HepG2 (cell line): Measurements from ENCODE around the gene NAPEPLD. TPM values are rescaled to one million over a fixed set of nuclear protein-coding genes. Genes with fewer than 3 reads are reported as not detected.

Experiments used
- ADNP ChIP-seq: sonication (generic); formaldehyde crosslinking; IDR thresholded peaks from 2 replicates; pipeline ENCODE4 v1.4.0; 2020; ENCODE audit warnings: missing genetic modification reagents
- CBX1 ChIP-seq: IDR thresholded peaks from one replicate; pipeline ENCODE4 v1.6.1; 2016; ENCODE audit warnings: antibody characterized with exemption, low read depth
- CBX2 ChIP-seq, 2 experiments: fragments of 200-600 bp in 1 of 2; sonication (generic); formaldehyde crosslinking in 1 of 2; IDR thresholded peaks; 2 replicates each; pipeline versions ENCODE4 v1.7.0 to v1.8.1; 2018 to 2022; ENCODE audit warnings: low read depth in 2 of 2, low read length in 1 of 2, mild to moderate bottlenecking in 1 of 2, missing genetic modification reagents in 1 of 2
- DNMT3B ChIP-seq: conservative IDR thresholded peaks from 2 replicates; pipeline ENCODE4 v1.6.1; 2016; ENCODE audit warnings: missing biosample characterization, control low read depth
- FOXJ3 ChIP-seq: sonication (generic); formaldehyde crosslinking; IDR thresholded peaks from 2 replicates; pipeline ENCODE4 v1.4.0; 2020; ENCODE audit warnings: missing genetic modification reagents, mild to moderate bottlenecking, borderline replicate concordance
- HNRNPH1 ChIP-seq: fragments of 200-400 bp; formaldehyde crosslinking; optimal IDR thresholded peaks from 2 replicates; pipeline ENCODE3; 2017; ENCODE audit warnings: mild to moderate bottlenecking, low read depth, low read length
- HNRNPK ChIP-seq: fragments of 200-400 bp; formaldehyde crosslinking; IDR thresholded peaks from 2 replicates; pipeline ENCODE4 v1.6.1; 2018; ENCODE audit warnings: low read length, low read depth, moderate library complexity, mild to moderate bottlenecking; ENCODE audit not compliant: poor library complexity, severe bottlenecking
- MEIS2 ChIP-seq: sonication (generic); formaldehyde crosslinking; IDR thresholded peaks from 2 replicates; pipeline ENCODE4 v1.9.0; 2021; ENCODE audit warnings: mild to moderate bottlenecking, missing genetic modification reagents
- PHF5A ChIP-seq: IDR thresholded peaks from one replicate; pipeline ENCODE4 v1.6.1; 2018; ENCODE audit warnings: low read depth, missing genetic modification reagents; ENCODE audit not compliant: unreplicated experiment
- RELA ChIP-seq: sonication (generic); formaldehyde crosslinking; IDR thresholded peaks from 2 replicates; pipeline ENCODE4 v1.4.0; 2020; ENCODE audit warnings: missing genetic modification reagents
- SAFB2 ChIP-seq: sonication (generic); formaldehyde crosslinking; IDR thresholded peaks from 2 replicates; pipeline ENCODE4 v1.5.1; 2020; ENCODE audit warnings: missing genetic modification reagents, low read depth, mild to moderate bottlenecking, borderline replicate concordance
- SCMH1 ChIP-seq: sonication (generic); formaldehyde crosslinking; IDR thresholded peaks from 2 replicates; pipeline ENCODE4 v1.9.0; 2021; ENCODE audit warnings: missing genetic modification reagents, mild to moderate bottlenecking, borderline replicate concordance
- ZFP37 ChIP-seq: sonication (generic); formaldehyde crosslinking; IDR thresholded peaks from 2 replicates; pipeline ENCODE4 v1.4.0; 2020; ENCODE audit warnings: missing genetic modification reagents, borderline replicate concordance
- ZNF230 ChIP-seq: sonication (generic); formaldehyde crosslinking; IDR thresholded peaks from 2 replicates; pipeline ENCODE4 v1.4.0; 2020; ENCODE audit warnings: mild to moderate bottlenecking, missing genetic modification reagents
- ZNF260 ChIP-seq: sonication (generic); formaldehyde crosslinking; IDR thresholded peaks from 2 replicates; pipeline ENCODE4 v1.4.0; 2020; ENCODE audit warnings: missing genetic modification reagents, low read depth, mild to moderate bottlenecking, borderline replicate concordance
- ZNF274 ChIP-seq: sonication (generic); formaldehyde crosslinking; IDR thresholded peaks from 2 replicates; pipeline ENCODE4 v1.5.1; 2020; ENCODE audit warnings: mild to moderate bottlenecking, missing genetic modification reagents
- ZNF337 ChIP-seq: sonication (generic); formaldehyde crosslinking; IDR thresholded peaks from 2 replicates; pipeline ENCODE4 v1.5.1; 2020; ENCODE audit warnings: missing genetic modification reagents, low read depth, mild to moderate bottlenecking, borderline replicate concordance
- ZNF451 ChIP-seq: sonication (generic); formaldehyde crosslinking; IDR thresholded peaks from 2 replicates; pipeline ENCODE4 v1.5.0; 2020; ENCODE audit warnings: mild to moderate bottlenecking, missing genetic modification reagents
- ZNF496 ChIP-seq: sonication (generic); formaldehyde crosslinking; IDR thresholded peaks from 2 replicates; pipeline ENCODE4 v1.8.1; 2023; ENCODE audit warnings: mild to moderate bottlenecking, moderate library complexity, missing genetic modification reagents; ENCODE audit not compliant: insufficient replicate concordance
- polyA plus RNA-seq, 8 experiments: library from polyadenylated mRNA; depleted of rRNA in 3 of 8; stranded (reverse) in 7 of 8; unstranded in 1 of 8; fragments of >200 nt; fragmentation: Illumina TruSeq in 4 of 8; extraction: Trizol in 4 of 8; gene quantifications; 2 replicates each; pipeline versions ENCODE4 v1.2.1 to v1.2.3, GENCODE V29; 2011 to 2016; ENCODE audit warnings: low read depth in 4 of 8, missing spikeins in 1 of 8, mixed read lengths in 1 of 8; ENCODE audit not compliant: insufficient read depth in 1 of 8
- total RNA-seq, 5 experiments: library from RNA; depleted of rRNA; stranded (reverse); fragments of >200 nt; fragmentation: Illumina TruSeq; extraction: Trizol; gene quantifications; 2 replicates each; pipeline ENCODE4 v1.2.3, GENCODE V29; 2016; ENCODE audit warnings: low read depth in 1 of 5
- TF ChIP-seq, protein P1 (sequence below): sonication (generic); formaldehyde crosslinking; IDR thresholded peaks from 2 replicates; pipeline ENCODE4 v1.9.0; 2021; ENCODE audit warnings: missing genetic modification reagents, borderline replicate concordance
- TF ChIP-seq, protein P2 (sequence below): sonication (generic); formaldehyde crosslinking; IDR thresholded peaks from 2 replicates; pipeline ENCODE4 v1.5.1; 2020; ENCODE audit warnings: missing genetic modification reagents, mild to moderate bottlenecking, borderline replicate concordance
- TF ChIP-seq, protein P3 (sequence below): sonication (generic); formaldehyde crosslinking; IDR thresholded peaks from 2 replicates; pipeline ENCODE4 v1.4.0; 2020; ENCODE audit warnings: missing genetic modification reagents
- TF ChIP-seq, protein P4 (sequence below): sonication (generic); formaldehyde crosslinking; IDR thresholded peaks from 2 replicates; pipeline ENCODE4 v1.8.1; 2023; ENCODE audit warnings: mild to moderate bottlenecking, moderate library complexity, missing genetic modification reagents

The NAPEPLD gene
- total and polyA plus RNA-seq, 2 of the 13 experiments (the other 11 are each of a cell fraction or from before 2014, with no cell fraction given): 3.4 to 5.6 TPM

DNA sequence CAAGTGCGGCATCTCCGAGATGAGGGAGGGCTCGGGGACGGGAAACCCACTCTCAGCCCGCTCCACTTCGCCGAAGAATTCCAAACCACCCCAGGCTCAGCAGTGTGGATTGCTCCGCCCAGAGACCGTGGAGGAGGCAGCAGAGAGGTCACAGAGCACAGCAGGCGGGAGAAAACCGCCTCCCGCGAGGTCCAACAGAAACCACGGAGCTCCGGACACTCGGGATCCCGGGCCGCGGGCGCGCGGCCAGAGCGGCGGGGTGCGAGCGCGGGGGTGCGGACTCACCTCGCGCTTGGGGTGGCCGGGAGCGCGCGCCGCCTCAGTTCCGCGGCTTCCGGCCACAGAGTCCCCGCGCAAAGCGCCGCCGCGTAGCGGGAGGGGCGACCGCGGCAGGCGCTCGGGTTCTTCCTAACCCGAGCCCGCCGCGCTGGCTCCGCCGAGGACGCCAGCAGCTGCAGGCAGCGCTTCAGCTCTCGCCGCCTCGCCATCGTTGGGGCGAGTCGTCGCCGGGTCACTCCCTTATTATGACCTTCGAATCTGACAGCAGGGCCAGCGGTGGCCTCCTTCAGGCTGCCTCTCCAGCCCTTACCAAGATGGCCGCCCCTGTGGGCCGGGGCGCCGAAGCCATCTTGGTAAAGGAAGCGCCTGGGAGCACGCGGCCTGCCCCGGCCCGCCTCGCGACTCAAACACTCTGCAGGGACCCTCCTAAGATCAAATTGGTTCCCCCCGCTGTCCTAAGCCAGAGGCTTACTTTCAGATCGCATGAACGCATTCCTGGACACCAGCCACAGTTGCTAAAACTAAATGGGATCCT, at the start of gene NAPEPLD (continued):
- TF ChIP-seq CBX1: no peak
- TF ChIP-seq, protein P1, sequence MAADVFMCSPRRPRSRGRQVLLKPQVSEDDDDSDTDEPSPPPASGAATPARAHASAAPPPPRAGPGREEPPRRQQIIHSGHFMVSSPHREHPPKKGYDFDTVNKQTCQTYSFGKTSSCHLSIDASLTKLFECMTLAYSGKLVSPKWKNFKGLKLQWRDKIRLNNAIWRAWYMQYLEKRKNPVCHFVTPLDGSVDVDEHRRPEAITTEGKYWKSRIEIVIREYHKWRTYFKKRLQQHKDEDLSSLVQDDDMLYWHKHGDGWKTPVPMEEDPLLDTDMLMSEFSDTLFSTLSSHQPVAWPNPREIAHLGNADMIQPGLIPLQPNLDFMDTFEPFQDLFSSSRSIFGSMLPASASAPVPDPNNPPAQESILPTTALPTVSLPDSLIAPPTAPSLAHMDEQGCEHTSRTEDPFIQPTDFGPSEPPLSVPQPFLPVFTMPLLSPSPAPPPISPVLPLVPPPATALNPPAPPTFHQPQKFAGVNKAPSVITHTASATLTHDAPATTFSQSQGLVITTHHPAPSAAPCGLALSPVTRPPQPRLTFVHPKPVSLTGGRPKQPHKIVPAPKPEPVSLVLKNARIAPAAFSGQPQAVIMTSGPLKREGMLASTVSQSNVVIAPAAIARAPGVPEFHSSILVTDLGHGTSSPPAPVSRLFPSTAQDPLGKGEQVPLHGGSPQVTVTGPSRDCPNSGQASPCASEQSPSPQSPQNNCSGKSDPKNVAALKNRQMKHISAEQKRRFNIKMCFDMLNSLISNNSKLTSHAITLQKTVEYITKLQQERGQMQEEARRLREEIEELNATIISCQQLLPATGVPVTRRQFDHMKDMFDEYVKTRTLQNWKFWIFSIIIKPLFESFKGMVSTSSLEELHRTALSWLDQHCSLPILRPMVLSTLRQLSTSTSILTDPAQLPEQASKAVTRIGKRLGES: no peak
- TF ChIP-seq ZNF451: 0 out of 2 replicates have a peak, but pooled peaks have one; percentile 31
- no peak for TF ChIP-seq HNRNPH1
- TF ChIP-seq, protein P2, sequence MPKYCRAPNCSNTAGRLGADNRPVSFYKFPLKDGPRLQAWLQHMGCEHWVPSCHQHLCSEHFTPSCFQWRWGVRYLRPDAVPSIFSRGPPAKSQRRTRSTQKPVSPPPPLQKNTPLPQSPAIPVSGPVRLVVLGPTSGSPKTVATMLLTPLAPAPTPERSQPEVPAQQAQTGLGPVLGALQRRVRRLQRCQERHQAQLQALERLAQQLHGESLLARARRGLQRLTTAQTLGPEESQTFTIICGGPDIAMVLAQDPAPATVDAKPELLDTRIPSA (CRISPR knock-in tag): no peak
- TF ChIP-seq MEIS2 (CRISPR knock-in tag): peak; percentile 58; the same call in 1 of the 2 replicates
- no peak for TF ChIP-seq ADNP (CRISPR knock-in tag)
- no peak for TF ChIP-seq CBX2 (IDR thresholded peaks at IDR 0.05; ENCODE audit: low read depth, low read length)
- no peak for TF ChIP-seq CBX2 (CRISPR knock-in tag; IDR thresholded peaks at IDR 0.05; ENCODE audit: low read depth)
- no peak for TF ChIP-seq ZNF260 (CRISPR knock-in tag)
- TF ChIP-seq HNRNPK: no peak
- TF ChIP-seq ZNF496 (CRISPR knock-in tag): no peak
- TF ChIP-seq ZNF230 (CRISPR knock-in tag): no peak
- no peak for TF ChIP-seq FOXJ3 (CRISPR knock-in tag)
- TF ChIP-seq, protein P3, sequence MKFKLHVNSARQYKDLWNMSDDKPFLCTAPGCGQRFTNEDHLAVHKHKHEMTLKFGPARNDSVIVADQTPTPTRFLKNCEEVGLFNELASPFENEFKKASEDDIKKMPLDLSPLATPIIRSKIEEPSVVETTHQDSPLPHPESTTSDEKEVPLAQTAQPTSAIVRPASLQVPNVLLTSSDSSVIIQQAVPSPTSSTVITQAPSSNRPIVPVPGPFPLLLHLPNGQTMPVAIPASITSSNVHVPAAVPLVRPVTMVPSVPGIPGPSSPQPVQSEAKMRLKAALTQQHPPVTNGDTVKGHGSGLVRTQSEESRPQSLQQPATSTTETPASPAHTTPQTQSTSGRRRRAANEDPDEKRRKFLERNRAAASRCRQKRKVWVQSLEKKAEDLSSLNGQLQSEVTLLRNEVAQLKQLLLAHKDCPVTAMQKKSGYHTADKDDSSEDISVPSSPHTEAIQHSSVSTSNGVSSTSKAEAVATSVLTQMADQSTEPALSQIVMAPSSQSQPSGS: no peak
- no peak for TF ChIP-seq SCMH1
- TF ChIP-seq DNMT3B (CRISPR knock-in tag): no peak
- TF ChIP-seq PHF5A: peak; percentile 27
- TF ChIP-seq ZNF274 (CRISPR knock-in tag): peak; percentile 82
- no peak for TF ChIP-seq ZFP37
- TF ChIP-seq, protein P4, sequence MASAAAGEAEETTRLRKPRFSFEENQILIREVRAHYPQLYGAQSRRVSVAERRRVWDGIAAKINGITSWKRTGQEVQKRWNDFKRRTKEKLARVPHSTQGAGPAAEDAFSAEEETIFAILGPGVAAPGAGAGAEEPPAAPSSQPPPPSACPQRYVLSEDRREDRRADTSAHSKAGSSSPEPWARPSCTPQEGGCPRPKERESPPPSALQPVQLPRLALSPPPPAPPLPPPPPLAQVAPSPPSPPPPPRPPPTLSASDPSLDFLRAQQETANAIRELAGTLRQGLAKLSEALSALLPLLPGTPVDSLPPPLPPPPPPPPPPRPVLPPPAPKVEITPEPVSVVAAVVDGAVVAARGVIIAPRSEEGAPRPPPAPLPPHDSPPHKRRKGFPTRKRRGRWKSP (CRISPR knock-in tag): peak; percentile 65; the same call in 1 of the 2 replicates
- TF ChIP-seq SAFB2 (CRISPR knock-in tag): 0 out of 2 replicates have a peak, but pooled peaks have one; percentile 18
- TF ChIP-seq RELA (CRISPR knock-in tag): no peak; the same call in 1 of the 2 replicates
- no peak for TF ChIP-seq ZNF337 (CRISPR knock-in tag)
